ENCODE data around the gene CCDC12. TPM values are rescaled to one million over a fixed set of nuclear protein-coding genes. Genes with fewer than 3 reads are reported as not detected.

CCDC12 gene
- polyA plus RNA-seq, 1 of the 3 experiments (the other 2 are of a cell fraction), result 105 TPM

- TF ChIP-seq FOXM1 (IDR thresholded peaks at IDR 0.05; ENCODE audit: low read depth), result no peak
- TF ChIP-seq SMC3 (IDR thresholded peaks at IDR 0.05; ENCODE audit: low read depth, low read length), result no peak
- TF ChIP-seq JUND (IDR thresholded peaks at IDR 0.05), result no peak
- no peak for TF ChIP-seq CTCF (IDR thresholded peaks at IDR 0.05)
- TF ChIP-seq TCF12 (IDR thresholded peaks at IDR 0.05), result no peak
- TF ChIP-seq FOXJ3 (CRISPR knock-in tag; IDR thresholded peaks at IDR 0.05), result no peak
- no peaks in the 10 kb centered on the region for H4K20me1 ChIP-seq (ENCODE audit: insufficient read depth)
- no peak overlapping the region for H3K4me2 ChIP-seq
- ChIA-PET POLR2A (no interaction called here), CTCF (interaction anchor here (0.9 to 2.2 kb wide), 3 partner anchors 13 to 102 kb away, joined by 3 to 5 read pairs (median 3); no protein-coding TSS in a partner anchor)
- no peaks in the 10 kb centered on the region for H3K27me3 ChIP-seq (ENCODE audit: insufficient read depth)
- WGBS (ENCODE audit: low lambda C conversion rate), result 100% methylated on average over 5 of the region's 6 CpGs
- H3K9ac ChIP-seq, result no peak overlapping the region
- no peaks in the 10 kb centered on the region for H3K9me3 ChIP-seq
- peaks cover 5% of the 10 kb centered on the region for H3F3A ChIP-seq (replicated peaks; ENCODE audit: insufficient read depth)
- no peak for DNase-seq
- no peak overlapping the region for H2AFZ ChIP-seq (ENCODE audit: low read depth)
- peaks cover 0 to 11% of the 10 kb centered on the region in 2 experiments for H3K36me3 ChIP-seq (replicated peaks in 1 of 2; ENCODE audit: control insufficient read depth in 1 of 2, insufficient read depth in 2 of 2, low read length in 1 of 2)
- no peaks in the 10 kb centered on the region for H3K79me2 ChIP-seq (ENCODE audit: insufficient read depth)
- H3K27ac ChIP-seq (ENCODE audit: low read depth in 2 of 2, low read length in 1 of 2), result no peak overlapping the region
- H3K9me2 ChIP-seq, result no peaks in the 10 kb centered on the region
- peaks cover 2 to 15% of the 10 kb centered on the region in 2 experiments; a peak in 2 of 4 replicates for H3K4me1 ChIP-seq (ENCODE audit: control insufficient read depth in 1 of 2, insufficient read depth in 2 of 2, low read depth in 1 of 2, low read length in 1 of 2)
- no peak overlapping the region for H3K4me3 ChIP-seq (ENCODE audit: low read depth in 2 of 2, low read length in 1 of 2)
These were observed 34.8 kb upstream of the CCDC12 start for GRCh38 chr3:47011371-47011770.

- Histone ChIP-seq H4K20me1 (ENCODE audit: insufficient read depth) (no peaks in the 10 kb centered on the region), H3K4me2 (no peak overlapping the region), H3K9me3 (no peaks in the 10 kb centered on the region), H3K36me3 (replicated peaks in 1 of 2; ENCODE audit: control insufficient read depth in 1 of 2, insufficient read depth in 2 of 2, low read length in 1 of 2) (peaks cover 0 to 11% of the 10 kb centered on the region in 2 experiments), H3K27me3 (ENCODE audit: insufficient read depth) (no peaks in the 10 kb centered on the region), H3K9ac (no peak overlapping the region), H3K27ac (ENCODE audit: low read depth in 2 of 2, low read length in 1 of 2) (no peak overlapping the region), H2AFZ (ENCODE audit: low read depth) (no peak overlapping the region), H3F3A (replicated peaks; ENCODE audit: insufficient read depth) (no peaks in the 10 kb centered on the region), H3K4me1 (ENCODE audit: control insufficient read depth in 1 of 2, insufficient read depth in 2 of 2, low read depth in 1 of 2, low read length in 1 of 2) (peaks cover 0 to 15% of the 10 kb centered on the region in 2 experiments; a peak in 1 of 4 replicates), H3K9me2 (no peaks in the 10 kb centered on the region), H3K79me2 (ENCODE audit: insufficient read depth) (no peaks in the 10 kb centered on the region), H3K4me3 (ENCODE audit: low read depth in 2 of 2, low read length in 1 of 2) (no peak overlapping the region)
- ChIA-PET POLR2A (no interaction called here), CTCF (interaction anchor here (0.9 to 2.2 kb wide), 3 partner anchors 14 to 101 kb away, joined by 3 to 5 read pairs (median 3); no protein-coding TSS in a partner anchor)
- WGBS (ENCODE audit: low lambda C conversion rate), result 92% methylated on average over 4 of the region's 5 CpGs
- DNase-seq, result no peak
- no peak for TF ChIP-seq EP300 (IDR thresholded peaks at IDR 0.05; ENCODE audit: borderline replicate concordance in 1 of 2, low read depth in 1 of 2, low read length in 1 of 2)
- TF ChIP-seq FOSL2 (IDR thresholded peaks at IDR 0.05; ENCODE audit: borderline replicate concordance, low read depth), result no peak
- TF ChIP-seq ZBTB33 (IDR thresholded peaks at IDR 0.05; ENCODE audit: borderline replicate concordance, low read depth), result no peak
- no peak for TF ChIP-seq REST (IDR thresholded peaks at IDR 0.05; ENCODE audit: low read depth, low read length)
- TF ChIP-seq MXI1 (IDR thresholded peaks at IDR 0.05; ENCODE audit: low read depth, low read length), result no peak
- no peak for TF ChIP-seq RFX5 (IDR thresholded peaks at IDR 0.05; ENCODE audit: low read length)
- no peak for TF ChIP-seq SIN3A (IDR thresholded peaks at IDR 0.05; ENCODE audit: borderline replicate concordance, low read depth, low read length)
- no peak for TF ChIP-seq TEAD4 (IDR thresholded peaks at IDR 0.05; ENCODE audit: borderline replicate concordance, insufficient read depth)
- no peak for TF ChIP-seq USF2 (IDR thresholded peaks at IDR 0.05; ENCODE audit: borderline replicate concordance, low read depth, low read length)
- TF ChIP-seq FOXJ3 (CRISPR knock-in tag; IDR thresholded peaks at IDR 0.05), result no peak
- no peak for TF ChIP-seq TAF1 (IDR thresholded peaks at IDR 0.05; ENCODE audit: borderline replicate concordance, low read depth, low read length)
These were observed 34.4 kb upstream of the CCDC12 start for GRCh38 chr3:47010910-47011309.

All from SK-N-SH (cell line).